GOT3 (cell line): ENCODE data around the gene NKD1.

Experiments
- DNase-seq: peaks from one replicate; lab custom pipeline; 2025; ENCODE audit warnings: mixed read lengths; lab: John Stamatoyannopoulos, UW

The NKD1 gene

DNA sequence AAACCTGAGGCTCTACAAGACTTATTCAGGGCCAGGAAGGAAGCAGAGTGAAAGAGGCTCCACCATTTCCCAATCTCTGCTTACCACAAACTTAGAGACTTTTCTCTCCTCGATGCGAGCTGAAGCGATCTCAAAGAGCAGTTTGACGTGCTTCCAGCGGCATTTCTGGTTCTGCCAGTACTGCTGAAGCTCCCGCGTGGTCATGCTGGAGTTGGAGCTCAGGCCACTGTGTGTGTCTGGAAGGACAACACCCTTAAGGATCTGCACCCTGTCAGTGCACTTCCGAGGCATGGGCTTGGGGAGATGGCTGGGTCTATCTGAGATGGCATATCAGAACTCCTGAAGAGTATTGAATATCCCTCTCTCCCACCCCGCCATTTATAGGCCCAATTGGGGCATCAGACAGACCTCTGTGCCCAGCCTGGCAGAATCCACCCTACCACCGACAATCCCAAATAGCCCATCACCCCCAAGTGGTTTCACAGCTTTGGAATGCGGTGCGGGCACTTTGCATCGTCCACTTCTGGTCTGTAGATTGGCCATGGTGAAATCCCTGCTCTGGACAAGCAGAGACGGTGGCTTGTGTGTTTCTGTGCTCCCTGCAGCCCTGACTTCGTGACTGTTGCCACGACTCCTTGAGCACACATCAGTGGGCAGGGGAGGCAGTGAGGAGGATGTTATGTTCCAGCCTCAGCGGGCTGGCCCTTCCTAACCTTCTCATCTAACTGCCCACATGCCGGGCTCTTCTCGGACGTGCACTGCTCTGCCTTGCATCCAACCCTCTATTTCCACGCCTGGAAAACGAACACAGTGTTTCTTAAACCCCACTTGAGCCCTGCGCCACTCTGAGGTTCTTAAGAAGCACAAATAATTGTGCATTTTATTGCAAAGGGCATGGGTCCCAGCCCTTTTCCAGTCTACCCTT, 127.8 kb downstream of the NKD1 start:
- no peak for DNase-seq

DNA sequence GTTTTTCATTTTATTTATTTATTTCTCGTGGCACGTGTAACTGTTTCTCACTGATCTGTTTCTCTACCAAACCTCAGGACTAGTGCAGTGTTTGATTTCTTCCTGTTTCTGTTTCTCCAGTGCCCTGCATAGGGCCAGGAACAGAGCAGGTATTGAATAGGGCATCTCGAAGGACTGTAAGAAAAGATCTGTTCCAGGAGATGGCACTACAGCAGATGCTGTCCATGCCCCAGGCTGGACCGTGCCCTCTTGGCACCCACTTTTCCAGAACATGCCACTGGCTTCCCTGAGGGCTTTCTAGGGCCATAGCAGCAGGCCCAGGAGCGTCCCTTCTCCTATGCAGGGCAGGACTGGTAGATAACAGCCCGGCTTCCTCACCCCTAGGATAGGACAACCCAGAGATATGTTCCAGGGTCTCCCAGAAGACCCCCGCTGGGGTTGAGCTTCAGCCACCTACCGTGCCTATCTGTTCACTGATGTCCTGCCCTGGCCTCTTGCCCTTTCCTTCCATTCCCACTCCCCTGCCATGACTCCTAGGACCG, 128.6 kb downstream of the NKD1 start:
- no peak for DNase-seq

DNA sequence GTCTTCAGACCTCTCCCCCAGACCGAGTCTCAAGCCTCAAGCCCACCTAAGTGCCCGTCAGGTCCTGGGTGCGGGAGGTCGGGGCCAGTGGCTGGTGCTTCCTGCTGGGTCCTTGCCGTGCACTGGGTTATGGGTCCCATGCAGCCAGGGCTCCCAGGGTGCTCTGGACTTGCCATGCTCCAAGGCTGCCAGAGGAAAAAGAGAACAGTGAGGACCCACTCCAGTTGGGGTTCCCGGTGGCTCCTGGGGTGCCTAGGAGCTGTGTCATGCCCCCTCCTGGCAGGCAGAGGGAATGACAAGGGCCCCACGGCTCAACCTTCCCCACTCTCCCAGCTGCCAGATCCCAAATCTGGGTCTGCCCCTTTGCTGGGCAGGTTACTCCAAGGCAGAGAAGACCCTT, 129.2 kb downstream of the NKD1 start:
- DNase-seq: no peak

DNA sequence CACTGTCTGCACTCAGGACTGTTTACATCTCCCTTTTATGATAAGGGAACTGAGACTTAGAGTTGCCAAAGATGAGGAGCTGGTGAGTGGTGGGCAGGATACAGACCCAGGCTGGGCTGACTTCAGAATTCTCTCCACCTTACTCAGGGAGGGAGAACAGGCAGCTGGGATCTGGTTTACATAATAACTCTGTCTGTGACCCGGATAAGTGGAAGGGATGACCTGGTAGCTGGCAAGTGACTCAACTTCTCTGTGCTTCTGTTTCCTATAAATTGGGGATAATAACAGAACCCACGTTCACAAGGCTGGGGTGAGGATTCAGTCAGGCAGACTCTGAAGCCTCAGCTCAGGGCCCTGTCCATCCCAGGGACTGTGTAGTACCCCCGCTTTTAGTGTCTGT, 130.3 kb downstream of the NKD1 start:
- no peak for DNase-seq

DNA sequence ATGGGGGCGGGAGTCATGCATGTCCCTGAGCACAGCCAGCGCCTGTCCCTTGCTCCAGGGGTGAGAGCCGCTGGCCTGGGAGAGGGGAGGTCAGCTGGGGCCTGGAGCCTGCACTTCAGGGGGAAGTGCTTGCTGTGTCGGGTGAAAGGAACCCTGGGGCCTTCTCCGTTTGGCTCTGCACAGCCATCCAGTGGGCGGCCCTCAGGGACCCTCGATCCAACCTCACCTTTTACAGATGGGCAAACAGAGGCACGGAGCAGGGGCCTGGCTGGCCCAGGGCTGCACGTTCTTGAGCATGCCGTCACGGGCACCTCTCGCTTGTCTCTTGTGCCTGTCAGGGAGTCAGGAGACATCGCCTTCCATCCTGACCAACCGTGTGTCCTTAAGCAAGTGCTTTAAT, 131.1 kb downstream of the NKD1 start:
- no peak for DNase-seq

DNA sequence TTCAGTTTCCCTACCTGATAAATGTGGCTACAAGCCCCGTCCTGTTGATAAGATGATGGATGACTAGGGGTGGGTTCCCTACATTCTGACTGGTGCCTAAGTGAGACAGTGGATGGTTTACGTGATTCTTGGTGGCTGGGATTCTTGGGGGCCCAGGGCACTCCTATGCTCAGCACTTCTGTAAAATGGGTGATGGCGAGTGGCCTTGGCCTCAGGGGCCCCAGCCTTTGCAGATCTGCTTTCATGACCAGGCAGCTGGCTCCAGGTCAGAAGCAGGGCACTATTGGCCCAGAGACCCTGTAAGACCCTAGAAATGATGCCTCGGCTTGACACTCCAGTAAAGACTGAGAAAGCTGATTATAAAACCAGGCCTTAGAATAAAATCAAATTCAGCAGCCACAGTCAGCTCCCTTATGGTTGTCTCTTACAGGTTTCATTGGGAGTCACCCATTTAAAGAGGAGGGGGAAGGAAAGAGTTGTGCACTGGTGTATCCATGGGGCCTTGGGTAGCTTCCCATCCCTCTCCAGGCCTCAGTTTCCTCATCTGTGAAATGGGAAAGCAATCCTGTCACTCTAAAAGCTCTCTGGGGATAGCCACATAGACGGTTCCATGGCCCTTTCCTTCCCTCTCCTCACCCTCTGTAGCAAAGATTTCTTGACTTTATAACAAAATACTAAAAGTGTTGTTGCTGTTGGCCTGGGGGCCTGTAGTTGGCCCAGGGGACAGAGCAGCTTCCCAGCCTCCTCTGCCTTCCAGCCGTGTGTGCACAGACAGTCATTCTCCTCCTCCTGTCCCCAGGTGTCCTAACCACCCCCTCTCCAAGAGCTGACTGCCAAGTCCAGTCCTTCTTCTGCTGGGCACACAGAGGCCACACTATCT, 131.7 kb downstream of the NKD1 start:
- DNase-seq: no peak

DNA sequence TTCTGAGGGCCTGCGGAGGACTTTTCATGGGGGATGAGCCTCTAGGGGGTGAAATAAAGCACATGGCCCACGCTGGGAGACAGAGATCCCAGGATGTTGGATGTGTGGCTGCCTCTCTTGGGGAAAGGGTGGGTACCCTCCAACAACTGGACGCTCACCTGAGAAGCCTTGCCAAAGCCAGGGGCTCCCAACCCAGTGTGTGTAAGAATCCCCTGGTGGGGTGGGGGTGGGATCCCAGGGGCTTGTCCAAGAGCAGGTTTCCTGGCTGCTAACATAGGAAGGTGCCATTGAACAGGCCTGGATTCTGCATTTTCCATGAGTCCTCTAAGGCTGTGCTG, 132.3 kb downstream of the NKD1 start:
- no peak for DNase-seq

DNA sequence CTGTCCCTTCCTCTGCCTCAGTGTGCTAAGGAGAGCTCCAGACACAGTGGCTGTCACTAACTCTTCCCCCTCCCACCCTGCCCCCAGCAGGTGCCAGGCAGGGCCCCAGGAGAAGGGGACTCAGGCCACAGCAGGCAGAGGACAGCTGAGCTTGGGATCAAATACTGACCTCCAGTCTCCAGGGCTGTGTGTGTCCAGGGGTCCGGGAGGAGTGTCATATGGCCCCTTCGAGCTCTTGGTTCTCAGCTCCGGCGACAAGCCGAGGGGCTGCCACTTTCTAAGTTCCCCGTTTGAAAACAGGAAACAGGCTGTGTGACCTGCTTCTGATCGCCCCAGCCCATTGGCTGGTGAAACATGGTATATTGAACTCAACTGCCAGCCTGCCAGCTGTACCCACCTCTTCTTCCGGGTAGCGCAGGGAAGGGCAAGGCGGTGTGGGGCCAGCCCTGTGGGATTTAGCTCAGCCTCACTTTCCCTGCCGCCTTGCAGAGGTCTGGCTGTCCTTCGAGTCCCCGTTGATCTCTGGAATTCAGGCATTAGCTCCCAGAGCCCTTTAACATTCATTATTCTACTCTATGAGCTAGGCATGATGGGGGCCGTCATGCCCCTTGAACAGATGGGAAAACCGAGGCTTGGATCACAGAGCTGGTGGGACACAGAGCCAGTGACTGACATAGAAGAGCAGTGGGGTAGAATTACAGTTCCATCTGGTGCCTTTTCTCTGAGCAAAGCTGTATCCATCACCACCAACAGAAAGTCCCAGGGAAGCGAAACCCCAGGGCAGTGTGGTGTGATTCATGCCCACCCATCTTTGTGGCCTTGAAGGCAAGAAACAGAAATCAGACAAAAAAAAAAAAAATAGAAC, 133.1 kb downstream of the NKD1 start, which contains the start of gene SNX20:
SNX20 (minus strand) TSS at position 292 of the 865 bp plus-strand sequence. CDS start 3,786 bp downstream, outside the sequence.
- DNase-seq: no peak

DNA sequence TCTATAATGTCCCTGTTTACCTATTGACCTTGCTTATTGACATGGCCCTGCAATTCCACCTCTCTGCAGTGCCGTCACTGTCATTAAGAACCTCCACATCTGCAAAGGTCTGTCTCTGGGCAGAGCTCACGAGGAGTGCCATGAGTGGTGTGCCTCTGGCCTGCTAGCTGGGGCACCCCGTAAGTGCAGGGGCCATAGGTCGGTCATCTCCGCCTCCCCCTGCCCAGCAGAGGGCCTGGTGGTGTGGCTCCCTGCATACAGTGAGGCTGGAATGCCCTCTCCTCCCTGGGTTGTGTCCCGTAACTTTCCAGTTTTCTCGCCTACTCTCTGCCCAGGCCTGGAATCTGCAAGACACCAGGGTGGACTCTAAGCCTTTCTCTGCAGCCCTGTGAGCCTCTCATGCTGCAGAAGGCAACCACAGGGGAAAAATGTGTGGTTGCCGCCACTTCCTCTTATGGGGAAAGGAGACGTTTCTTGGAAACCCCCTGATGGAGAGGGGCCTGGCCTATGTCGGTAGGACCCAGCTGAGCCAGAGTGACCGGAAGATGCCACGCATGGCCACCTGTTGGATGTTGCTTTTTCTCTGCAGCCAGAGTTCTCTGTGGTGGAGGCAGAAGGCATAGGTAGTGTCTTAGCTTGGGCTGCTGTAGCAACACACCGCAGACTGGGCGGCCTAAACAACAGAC, 135.6 kb downstream of the NKD1 start:
- DNase-seq: no peak

DNA sequence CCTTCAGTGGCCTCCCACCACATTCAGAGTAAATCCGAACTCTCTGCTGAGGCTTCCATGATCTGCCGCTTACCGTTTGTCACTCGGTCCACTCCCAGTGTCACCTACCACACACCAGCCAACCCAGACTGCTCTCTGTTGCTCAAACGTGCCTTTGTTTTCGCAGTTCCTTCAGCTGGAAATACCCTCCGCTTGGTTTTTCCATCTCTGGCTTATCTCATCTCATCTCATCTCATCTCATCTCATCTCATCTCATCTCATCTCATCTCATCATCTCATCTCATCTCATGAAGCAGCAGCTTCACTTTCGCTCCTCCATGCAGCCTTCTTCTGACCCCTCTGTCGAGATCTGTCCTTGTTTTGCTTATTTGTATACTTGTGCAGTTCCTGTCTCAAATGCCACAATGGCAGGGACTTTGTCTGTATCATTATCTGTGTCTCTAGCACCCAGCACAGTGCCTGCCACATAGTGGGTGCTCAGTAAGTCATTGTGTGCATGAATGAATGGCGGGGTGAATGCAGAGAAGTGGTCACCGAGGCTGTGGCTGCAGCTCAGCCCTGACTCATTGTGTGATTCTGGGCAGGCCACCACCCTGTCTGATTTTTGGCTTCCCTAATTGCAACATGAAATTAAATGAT, 136.7 kb downstream of the NKD1 start:
- DNase-seq: no peak

DNA sequence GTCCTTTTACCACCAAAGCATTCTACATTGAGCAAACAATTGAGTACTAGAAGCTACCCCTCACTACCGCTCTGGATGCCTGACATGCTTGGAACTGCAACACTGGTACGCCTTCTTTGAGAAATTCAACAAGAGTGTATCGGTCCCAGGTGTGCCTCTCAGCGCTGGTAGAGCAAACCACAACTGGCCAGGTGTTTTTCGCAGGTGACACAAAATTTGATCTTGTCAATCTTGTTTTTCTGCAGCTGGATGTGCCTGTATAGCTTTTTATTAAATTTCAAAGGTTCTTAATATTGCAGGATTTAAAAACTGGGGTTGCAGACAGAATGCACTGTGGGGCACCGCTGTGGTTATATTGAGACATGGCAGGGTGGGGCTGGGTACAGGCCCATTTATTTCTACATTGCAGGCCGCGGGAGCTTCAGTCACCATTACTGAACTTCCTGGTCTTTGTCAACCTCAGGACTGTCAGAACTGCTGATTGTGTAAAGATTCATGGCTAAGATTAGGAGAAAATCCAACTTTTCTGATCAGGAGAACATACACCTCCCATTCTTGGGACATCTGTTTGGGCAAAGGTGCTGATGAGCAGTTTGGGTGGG, 137.4 kb downstream of the NKD1 start:
- DNase-seq: no peak

DNA sequence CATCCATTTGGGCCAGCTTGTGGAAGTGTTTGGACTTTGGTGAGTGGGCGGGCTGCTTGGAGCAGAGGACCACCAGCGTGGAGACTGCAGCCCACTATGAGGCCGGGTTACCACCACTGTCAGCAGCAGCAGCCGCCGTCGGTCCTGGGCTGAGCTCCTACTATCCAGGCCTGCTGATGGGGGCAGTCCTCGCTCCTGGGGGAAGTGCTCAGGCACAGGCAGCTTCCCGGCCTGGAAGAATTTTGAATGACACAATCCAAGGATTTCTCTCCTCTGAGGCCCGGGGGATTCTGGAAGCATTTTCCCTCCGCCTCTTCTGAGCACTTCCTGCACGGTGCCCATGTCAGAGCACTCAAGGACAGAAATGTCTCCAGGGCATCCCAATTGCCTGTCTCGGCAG, 139.9 kb downstream of the NKD1 start:
- DNase-seq: no peak

DNA sequence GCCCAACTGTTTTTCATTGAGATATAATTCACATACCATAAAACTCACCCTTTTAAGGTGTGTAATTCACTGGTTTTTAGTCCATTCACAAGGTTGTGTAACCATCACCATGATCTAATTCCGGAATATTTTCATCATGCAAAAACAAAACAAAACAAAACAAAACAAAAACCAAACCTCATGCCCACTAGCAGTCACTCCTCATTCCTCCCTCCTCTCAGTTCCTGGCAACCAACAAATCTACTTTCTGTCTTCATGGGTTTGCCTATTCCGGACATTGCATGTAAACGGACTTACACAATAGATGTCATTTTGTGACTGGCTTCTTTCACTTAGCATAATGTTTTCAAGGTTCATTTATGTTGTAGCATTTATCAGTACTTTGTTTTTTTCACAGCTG, 140.7 kb downstream of the NKD1 start:
- no peak for DNase-seq

DNA sequence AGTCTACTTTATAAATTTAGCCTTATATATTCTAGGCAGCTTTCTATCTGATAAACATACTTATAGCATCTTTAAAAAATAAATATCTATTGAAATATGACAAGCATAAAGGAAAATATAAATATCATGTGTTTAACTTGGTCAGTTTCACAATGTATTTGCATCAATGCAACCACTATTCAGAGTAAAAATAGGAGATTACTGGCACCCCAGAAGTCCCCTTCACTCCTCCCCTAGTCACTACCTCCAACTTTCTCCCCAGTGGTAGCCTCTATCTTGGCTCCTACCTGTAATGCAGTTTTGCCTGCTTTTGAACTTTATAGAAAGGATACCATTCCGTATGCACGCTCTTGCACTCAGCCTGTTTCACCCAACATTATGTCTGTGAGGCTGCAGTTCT, 142.0 kb downstream of the NKD1 start:
- no peak for DNase-seq

DNA sequence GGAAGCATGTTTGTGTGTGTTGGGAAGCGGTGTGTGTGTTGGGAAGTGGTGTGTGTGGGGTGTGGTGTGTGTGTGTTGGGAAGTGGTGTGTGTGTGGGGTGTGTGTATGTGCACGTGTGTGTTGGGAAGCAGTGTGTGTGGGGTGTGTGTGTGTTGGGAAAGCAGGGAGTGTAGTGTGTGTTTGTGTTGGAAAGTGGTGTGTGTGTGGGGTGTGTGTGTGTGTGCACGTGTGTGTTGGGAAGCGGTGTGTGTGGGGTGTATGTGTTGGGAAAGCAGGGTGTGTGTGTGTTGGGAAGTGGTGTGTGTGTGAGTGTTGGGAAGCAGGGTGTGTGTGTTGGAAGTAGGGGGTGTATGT, 144.4 kb downstream of the NKD1 start:
- no peak for DNase-seq

DNA sequence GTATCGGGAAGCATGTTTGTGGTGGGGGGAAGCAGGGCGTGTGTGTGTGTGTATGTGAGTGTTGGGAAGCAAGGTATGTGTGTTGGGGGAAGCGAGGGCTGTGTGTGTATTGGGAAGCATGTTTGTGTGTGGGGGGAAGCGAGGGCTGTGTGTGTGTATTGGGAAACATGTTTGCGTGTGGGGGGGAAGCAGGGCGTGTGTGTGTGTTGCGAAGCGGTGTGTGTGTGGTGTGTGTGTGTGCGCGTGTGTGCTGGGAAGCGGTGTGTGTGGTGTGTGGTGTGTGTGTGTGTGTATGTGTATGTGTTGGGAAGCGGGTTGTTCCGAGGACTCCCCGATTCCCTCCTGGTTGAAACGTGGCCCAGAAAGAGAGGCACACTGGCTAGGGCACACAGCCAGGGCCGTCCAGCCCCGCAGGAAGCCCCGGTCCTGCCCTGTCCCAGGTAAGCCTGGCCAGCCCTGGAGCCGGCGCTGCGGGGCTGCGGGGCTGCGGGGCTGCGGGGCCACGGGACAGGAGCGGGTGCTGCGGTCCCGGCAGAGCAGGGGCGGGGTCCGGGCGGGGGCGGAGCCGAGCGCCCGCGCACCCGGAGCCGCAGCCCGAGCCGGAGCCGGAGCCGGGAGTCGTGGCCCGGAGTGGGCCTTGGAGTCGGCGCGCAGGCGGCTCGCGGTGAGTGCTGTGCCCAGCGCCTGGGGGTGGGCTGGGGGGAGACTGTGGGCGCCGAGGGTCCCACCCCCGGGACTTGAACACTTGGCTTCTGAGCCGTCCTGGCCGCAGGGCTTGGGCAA, 145.0 kb downstream of the NKD1 start, which contains the start of gene NOD2:
NOD2 (plus strand) TSS at position 608 of the 783 bp plus-strand sequence. CDS start 5,890 bp downstream, outside the sequence.
- no peak for DNase-seq

DNA sequence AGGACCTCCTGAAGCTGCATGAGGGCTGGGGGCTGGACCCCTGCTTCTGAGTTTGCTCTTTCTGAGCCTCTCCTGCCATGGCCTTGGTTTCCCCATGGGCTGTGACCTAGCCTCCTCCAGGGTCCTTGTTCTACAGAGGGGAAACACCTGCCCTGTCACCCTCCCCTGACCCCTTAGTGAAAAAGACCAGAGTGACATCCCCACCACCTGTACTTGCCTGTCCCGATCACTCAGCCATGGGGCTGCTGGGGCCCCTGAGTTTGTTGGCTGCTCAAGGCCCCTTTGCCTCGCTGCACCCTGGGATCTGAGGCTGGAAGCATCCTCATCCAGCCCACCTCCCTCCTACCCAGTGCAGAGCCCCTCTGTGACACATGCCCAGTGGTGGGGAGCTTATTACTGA, 146.0 kb downstream of the NKD1 start:
- no peak for DNase-seq

DNA sequence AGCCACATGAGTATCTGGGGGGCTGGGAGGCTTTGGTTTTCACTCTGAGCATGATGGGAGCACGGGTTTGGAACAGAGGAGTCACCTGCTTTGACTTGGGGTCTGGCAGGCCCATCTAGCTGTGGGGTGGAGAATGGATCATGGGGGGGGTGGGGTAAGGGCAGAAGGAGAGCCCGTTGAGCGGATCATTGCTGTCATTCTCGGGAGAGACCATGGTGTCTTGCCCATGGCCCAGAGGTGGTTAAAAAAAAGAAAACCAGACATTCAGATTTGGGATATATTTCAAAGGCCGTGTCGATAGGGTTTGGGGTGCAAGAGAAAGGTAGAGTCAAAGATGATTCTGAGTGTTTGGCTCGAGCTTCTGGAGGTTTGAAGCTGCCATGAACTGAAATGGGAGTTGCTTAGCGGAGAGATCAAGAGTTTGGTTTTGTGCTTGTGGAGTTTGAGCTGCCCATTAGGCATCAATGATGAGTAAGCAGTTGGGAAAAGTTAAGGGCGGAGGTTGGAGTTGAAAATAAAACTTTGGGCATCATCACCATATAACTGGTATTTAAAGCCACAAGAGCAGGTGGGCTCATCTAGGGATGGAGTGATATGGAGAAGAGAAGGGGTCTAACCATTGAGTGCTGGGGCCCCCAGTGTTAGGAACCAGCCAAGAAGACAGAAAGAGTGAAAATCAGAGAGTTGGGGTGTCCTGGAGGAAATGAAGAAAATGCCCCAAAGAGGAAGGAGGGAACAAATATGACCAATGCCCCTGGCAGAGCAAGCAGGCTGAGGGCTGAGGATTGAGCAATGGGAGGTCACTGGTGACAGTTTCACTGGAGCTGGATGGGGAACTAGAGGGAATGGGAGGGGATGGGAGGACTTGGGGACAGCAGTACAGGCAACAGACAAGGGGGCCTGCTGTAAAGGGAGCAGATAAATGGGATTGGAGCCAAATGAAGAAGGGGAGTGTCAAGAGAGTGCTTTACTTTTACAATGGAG, 147.1 kb downstream of the NKD1 start:
- no peak for DNase-seq
